ENCODE data around the gene PDE11A.

DNA sequence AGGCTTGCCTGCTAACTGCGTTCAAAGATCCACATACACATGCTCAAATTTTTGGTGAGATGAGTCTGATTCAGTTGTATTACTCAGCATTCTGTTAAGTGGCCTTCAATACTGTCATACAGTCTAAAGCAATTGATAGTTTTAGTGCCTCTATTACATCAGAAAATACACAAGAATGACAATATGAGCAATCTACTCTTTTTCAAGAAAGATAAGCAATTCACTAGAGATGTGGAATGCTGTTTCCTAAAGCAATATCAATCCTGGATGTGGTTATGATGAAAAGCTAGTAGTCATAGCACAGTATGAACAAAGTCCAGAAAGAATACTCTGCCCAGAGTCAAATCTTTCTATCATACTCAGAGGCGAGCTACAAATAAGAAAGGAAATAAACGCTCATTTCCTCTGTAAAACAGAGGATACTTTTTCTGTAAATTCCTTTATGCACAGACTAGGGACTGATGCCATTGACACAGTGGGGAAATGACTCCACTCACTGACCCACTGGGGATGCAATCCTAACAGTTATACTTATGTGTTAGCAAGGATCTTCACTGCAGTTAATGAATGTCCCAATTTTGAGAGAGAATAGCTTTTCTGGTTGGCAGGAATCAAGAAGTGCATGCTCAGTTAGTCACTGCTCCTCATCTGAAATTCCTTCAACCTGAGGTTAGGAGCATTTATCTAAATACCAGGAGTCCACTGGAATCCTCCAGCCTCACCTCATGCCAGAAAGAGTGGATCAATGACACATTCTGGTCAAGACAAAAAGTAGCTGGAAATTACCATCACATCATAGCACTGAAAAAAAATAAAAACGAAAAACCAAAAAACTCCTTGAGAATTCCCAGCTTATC, 83.3 kb downstream of the PDE11A start:
- TF ChIP-seq, protein P1, sequence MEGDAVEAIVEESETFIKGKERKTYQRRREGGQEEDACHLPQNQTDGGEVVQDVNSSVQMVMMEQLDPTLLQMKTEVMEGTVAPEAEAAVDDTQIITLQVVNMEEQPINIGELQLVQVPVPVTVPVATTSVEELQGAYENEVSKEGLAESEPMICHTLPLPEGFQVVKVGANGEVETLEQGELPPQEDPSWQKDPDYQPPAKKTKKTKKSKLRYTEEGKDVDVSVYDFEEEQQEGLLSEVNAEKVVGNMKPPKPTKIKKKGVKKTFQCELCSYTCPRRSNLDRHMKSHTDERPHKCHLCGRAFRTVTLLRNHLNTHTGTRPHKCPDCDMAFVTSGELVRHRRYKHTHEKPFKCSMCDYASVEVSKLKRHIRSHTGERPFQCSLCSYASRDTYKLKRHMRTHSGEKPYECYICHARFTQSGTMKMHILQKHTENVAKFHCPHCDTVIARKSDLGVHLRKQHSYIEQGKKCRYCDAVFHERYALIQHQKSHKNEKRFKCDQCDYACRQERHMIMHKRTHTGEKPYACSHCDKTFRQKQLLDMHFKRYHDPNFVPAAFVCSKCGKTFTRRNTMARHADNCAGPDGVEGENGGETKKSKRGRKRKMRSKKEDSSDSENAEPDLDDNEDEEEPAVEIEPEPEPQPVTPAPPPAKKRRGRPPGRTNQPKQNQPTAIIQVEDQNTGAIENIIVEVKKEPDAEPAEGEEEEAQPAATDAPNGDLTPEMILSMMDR (IDR thresholded peaks at IDR 0.05 in 4 of 5, conservative IDR thresholded peaks at IDR 0.05 in 1 of 5) = no peak
- TF ChIP-seq POLR2A (IDR thresholded peaks at IDR 0.05) = no peak
